KOPT-K1 (cell line): Measurements from ENCODE around the gene LRRC42.

Source experiments
- H3K27ac ChIP-seq: fragments of 200-600 bp; sonication (generic); 2 replicates; pipeline ENCODE4 v1.5.1; 2016; ENCODE audit warnings: antibody characterized with exemption, mild to moderate bottlenecking, low read depth, low read length; ENCODE audit not compliant: poor library complexity, severe bottlenecking
- H3K36me3 ChIP-seq: fragments of 200-600 bp; sonication (generic); 2 replicates; pipeline ENCODE4 v1.5.1; 2017; ENCODE audit warnings: antibody characterized with exemption, mild to moderate bottlenecking, low read length, moderate library complexity; ENCODE audit not compliant: insufficient read depth
- H3K9me3 ChIP-seq: fragments of 200-600 bp; sonication (generic); 2 replicates; pipeline ENCODE4 v1.5.1; 2017; ENCODE audit warnings: antibody characterized with exemption, low read length, mild to moderate bottlenecking; ENCODE audit not compliant: insufficient read depth, poor library complexity, severe bottlenecking

LRRC42 gene, protein sequence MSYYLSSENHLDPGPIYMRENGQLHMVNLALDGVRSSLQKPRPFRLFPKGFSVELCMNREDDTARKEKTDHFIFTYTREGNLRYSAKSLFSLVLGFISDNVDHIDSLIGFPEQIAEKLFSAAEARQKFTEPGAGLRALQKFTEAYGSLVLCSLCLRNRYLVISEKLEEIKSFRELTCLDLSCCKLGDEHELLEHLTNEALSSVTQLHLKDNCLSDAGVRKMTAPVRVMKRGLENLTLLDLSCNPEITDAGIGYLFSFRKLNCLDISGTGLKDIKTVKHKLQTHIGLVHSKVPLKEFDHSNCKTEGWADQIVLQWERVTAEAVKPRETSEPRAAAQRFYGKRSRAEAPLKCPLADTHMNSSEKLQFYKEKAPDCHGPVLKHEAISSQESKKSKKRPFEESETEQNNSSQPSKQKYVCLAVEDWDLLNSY

DNA sequence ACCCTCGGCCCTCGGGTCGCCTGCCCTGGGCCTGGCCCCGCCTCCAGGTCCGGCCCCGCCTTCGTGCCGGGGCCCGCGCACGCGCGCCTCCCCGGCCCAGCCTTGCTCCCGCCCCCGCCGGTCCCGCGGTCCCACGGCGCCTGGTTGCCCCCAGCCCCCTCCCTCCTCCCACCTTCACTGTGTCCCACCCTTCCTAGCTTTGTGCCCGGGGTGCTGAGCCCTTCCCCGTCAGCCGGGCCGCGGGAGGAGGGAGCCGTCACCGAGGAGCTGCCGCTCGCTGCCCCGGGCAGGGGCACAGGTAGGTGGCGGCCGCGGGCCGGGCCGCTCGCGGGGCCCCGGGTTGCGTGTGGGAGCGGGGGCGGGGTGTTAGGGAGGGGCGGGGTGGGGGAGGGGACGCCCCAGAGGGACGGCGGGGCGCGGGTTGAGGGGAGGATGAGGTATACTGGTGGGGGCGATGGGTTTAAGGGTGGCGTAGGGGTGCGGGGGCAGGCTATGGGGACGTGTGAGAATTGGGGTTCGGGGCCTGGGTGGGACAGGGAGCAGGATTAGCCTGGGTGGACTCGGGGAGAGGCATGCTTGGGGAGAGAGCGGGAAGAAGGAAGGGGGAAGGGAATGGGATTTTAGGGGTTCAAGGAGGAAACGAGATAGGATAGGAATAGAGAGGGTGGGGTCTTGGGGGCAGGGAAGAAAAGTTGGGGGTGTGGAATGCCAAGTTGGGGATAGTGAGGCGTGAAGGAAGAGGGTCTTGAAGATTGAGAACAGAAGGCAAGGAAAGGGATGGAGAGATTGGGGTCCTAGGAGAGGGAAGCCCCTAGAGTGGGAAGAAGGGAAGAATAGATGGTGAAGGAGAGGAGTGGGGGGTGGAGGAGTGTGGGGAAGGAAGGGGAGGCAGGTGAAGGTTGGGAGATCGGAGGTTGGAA lies at the start of gene LRRC42:
Gene LRRC42, plus strand, starts transcription at position 99 of the 920 bp plus-strand sequence. CDS start 5,650 bp downstream, outside the sequence.
- Histone ChIP-seq H3K36me3 (peaks cover 18% of the 10 kb centered on the region), H3K9me3 (no peaks in the 10 kb centered on the region), H3K27ac (peak within 1 kb of the TSS; percentile 81)

DNA sequence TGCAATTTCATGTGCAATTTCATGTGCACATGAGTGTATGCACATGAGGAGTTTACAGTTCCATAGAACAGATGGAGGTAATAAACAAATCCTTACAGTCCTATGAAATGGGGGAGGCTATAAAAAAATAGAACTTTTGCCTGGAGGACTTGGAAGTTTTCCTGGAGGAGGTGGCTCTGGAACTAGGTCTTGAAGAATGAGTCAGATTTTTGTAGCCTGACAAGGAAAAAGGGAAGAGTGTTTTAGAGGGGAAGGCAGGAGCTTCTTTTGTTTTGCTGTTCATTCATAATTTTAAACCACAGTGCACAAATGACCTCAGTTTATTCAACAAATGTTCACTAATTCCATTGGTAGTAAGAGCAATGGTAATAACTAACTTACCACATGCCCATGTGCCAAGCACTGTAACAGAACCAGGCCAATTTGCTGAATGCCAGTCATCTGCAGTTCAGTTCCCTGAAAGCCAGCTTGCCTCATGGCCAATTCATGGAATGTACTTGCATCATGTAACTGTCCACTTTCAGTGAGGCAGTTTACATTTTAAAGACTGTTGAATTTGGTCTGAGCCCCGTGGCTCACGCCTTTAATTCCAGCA lies 49.4 kb upstream of the LRRC42 start:
- Histone ChIP-seq H3K9me3 (no peaks in the 10 kb centered on the region), H3K27ac (no peak overlapping the region), H3K36me3 (no peaks in the 10 kb centered on the region)

DNA sequence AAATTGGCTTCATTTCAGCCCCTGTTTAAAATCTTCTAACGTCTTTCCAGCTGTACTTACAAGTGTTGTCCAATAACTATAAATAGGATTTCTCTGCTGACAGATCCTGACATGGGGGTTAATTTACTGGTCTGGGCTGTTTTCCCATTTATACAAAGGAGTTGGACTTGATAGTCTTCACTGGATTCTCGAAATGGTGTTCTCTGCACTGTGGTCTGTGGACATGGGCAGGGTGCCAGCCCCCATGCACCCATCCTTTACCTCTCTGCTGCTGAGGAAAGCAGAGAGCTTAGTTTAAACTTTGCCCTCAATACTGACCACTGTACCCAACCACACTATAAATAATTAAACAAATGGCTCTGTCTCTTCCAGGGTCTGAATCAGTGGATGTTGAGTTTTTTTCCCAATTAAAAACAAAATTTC lies 46.9 kb upstream of the LRRC42 start:
- Histone ChIP-seq H3K9me3 (no peaks in the 10 kb centered on the region), H3K27ac (no peak overlapping the region), H3K36me3 (no peaks in the 10 kb centered on the region)

DNA sequence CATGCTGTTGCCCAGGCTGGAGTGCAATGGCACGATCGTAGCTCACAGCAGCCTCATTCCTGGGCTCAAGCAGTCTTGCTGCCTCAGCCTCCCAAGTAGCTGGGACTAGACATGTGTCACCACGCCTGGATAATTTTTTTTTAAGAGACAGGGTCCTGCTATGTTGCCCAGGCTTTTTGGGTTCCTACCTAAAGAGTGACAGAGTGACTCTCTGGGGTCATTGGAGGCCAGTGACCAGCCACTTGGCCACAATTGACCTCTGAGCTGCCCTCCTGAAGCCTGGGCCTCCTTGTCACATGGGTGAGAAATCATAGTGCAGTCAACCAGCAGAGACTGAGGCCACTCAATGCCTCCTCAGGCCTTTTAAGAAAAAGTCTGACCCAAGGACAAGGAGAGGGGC lies 46.4 kb upstream of the LRRC42 start:
- Histone ChIP-seq H3K9me3 (no peaks in the 10 kb centered on the region), H3K36me3 (no peaks in the 10 kb centered on the region), H3K27ac (no peak overlapping the region)

DNA sequence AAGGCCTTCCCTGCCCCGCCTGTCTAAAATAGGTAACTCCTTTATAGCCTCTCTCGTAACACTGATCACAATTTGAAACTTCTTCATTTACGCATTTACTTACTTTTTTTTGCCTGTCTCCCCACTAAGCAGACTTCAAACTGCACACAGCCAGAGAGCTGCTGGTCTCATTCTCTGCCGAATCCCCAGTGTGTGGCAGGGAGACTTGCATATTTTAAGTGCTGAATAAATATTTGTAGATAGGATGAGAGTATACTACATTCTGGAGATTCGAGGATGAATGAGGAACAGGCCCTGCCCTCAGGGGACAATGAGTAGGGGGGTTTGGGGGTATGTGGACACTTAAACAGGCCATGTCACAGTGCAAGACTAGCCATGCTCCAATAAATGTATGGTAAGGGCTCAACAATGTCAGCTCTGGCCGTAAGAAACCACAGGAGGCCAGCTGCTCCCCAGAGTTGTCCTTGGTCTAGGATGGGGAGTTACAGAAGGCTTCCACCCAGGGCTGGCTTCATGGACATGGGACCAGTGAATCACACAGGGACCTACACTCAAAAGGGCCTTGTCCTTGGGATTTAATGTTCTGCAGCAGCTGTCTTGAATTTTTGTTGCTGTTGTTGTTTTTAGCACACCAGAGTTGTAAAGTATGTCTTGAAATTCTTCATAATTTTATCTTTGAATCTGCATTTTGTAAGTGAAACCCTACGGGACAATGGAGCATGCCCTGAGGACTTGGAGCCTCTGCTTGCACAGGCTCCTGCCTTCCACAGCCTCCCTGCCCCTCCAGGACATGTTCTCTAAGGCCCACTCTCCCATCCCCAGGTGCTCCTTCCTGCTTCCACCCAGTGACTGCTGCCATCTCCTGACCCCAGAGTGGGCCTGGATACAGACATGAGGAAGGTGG lies 43.7 kb upstream of the LRRC42 start:
- H3K36me3 ChIP-seq: peaks cover 10% of the 10 kb centered on the region; the same call in 1 of the 2 replicates
- no peak overlapping the region for H3K27ac ChIP-seq
- no peaks in the 10 kb centered on the region for H3K9me3 ChIP-seq

DNA sequence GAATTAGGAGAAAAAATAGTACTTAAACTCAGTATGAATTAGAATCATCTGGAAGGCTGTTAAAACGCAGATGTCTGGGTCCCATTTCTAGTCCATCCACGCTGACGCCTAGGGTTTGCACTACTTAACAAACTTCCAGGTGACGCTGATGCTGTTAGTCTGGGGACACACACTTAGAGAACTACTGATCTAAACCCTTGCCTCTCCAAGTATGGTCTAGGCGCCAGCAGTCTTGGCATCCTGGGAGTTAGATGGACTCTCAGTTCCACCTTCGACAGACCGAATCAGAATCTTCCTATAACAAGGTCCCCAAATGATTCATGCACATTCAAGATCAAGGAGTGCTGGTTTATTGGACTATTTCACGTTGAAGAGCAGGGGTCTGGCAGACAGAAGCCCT lies 40.6 kb upstream of the LRRC42 start:
- Histone ChIP-seq H3K9me3 (no peaks in the 10 kb centered on the region), H3K36me3 (peaks cover 10% of the 10 kb centered on the region; the same call in 1 of the 2 replicates)

DNA sequence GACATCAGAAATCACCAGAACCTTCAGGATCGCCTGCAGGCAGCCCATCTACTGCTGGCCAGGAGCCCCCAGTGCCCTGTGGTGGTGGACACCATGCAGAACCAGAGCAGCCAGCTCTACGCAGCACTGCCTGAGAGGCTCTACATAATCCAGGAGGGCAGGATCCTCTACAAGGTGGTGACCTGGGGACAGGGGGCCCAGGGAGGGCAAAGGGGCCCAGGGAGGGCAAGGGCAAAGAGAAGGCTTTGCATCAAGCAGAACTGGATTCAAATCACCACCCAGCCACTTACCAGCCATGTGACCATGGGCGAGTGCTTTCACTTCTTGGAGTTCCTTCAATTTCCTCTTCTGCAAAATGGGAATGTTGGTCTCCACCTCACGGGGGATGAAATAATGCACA lies 40.0 kb upstream of the LRRC42 start:
- Histone ChIP-seq H3K27ac (no peak overlapping the region), H3K9me3 (no peaks in the 10 kb centered on the region), H3K36me3 (peaks cover 10% of the 10 kb centered on the region; the same call in 1 of the 2 replicates)

More for the DNA sequence above, 40.6 kb upstream of the LRRC42 start:
- no peak overlapping the region for H3K27ac ChIP-seq

DNA sequence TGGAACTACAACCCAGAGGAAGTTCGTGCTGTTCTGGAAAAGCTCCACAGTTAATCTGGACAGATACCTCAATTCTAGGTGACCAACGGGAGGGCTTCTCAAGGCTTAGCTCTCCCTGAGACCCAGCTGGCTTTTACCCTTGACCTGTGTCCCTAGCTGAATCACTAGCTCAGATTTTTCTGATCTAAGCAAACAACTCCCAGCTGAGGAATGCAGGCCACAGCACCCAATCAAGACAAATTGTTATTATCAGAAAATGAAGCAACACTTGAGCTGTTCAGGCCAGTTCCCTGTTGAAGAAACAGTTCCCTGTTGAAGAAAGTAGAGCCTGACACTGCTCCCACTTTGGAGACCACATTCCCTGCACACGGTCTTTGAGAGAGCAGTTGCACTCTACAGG lies 36.2 kb upstream of the LRRC42 start:
- Histone ChIP-seq H3K9me3 (no peaks in the 10 kb centered on the region), H3K36me3 (peaks cover 44% of the 10 kb centered on the region), H3K27ac (no peak overlapping the region)

DNA sequence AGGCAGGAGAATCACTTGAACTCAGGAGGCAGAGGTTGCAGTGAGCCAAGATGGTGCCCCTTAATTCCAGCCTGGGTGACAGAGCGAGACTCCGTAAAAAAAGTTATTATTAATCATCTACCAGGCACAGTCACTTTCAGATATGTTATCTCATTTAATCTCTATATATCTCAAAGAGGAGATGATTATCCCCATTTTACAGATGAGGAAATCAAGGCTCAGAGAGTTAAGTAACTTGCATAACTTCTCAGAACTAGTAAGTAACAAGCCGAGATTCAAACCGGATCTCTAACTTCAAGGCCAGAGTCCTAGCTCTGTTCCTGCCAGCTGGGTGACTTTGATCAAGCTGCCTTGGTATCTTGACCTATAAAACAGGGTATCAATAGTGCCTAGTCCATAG lies 34.7 kb upstream of the LRRC42 start:
- Histone ChIP-seq H3K9me3 (no peaks in the 10 kb centered on the region), H3K36me3 (peaks cover 49% of the 10 kb centered on the region), H3K27ac (no peak overlapping the region)

DNA sequence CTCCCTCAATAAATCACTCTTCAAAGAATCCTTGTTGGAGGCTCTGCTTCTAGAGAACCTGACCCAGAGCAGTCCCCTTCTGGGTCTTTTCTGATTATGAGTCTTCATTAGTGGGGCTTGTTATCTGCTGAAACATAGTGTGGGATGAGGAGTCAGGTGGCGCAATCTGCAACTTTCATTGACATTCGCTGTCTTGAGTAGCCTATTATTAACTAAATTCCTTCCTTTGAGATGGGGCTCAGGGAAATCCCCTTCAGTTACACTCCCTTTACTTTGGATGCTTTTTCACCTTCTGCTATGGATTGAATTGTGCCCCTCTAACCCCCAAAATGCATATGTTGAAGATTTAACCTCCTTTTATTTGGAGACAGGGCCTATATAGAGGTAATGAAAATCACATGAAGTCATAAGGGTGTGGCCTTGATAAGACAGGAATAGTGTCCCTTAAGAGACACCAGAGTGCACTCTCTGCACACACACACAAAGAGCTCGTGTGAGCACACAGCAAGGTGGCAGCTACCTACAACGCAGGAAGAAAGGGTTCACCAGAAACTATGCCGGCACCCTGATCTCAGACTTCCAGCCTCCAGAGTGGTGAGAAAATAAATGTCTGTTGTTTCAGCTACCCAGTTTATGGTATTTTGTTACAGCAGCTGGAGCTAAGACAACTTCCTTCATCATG lies 32.7 kb upstream of the LRRC42 start:
- H3K36me3 ChIP-seq: peaks cover 61% of the 10 kb centered on the region
- no peak overlapping the region for H3K27ac ChIP-seq
- no peaks in the 10 kb centered on the region for H3K9me3 ChIP-seq

DNA sequence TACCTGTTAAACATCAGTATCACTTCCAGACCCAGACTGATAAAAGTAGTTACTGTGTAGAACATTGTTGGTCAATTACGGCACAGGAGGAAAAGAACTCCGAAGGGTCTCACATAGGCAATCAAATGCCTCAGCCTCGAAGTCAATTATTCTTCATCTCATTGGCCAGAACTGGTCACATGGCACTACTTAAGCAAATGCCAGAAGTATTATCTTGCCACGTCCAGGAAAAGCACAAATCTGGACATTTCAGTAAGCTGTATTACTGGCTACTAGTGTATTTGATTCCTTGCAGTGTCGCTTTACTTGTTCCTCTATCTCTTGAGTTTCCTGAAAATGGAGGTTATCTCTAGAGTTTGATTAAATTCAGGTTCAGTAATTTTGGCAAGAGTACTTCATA lies 27.8 kb upstream of the LRRC42 start:
- Histone ChIP-seq H3K27ac (no peak overlapping the region), H3K36me3 (peaks cover 80% of the 10 kb centered on the region), H3K9me3 (no peaks in the 10 kb centered on the region)

DNA sequence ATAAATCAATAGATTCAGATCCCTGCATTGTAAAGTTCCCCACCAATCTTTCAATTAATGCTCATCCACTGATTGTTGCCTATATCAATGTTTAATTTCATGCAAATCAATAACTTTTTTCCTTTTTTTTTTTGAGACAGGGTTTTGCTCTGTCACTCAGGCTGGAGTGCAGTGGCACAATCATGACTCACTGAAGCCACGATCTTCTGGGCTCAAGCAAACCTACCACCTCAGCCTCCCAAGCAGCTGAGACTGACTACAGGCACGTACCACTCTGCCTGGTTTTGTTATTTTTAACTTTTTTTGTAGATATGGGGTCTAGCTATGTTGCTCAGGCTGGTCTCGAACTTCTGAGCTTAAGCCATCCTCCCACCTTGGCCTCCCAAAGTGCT lies 26.5 kb upstream of the LRRC42 start:
- H3K36me3 ChIP-seq: peaks cover 81% of the 10 kb centered on the region
- H3K27ac ChIP-seq: peak overlapping the region; percentile 25
- H3K9me3 ChIP-seq: no peaks in the 10 kb centered on the region

DNA sequence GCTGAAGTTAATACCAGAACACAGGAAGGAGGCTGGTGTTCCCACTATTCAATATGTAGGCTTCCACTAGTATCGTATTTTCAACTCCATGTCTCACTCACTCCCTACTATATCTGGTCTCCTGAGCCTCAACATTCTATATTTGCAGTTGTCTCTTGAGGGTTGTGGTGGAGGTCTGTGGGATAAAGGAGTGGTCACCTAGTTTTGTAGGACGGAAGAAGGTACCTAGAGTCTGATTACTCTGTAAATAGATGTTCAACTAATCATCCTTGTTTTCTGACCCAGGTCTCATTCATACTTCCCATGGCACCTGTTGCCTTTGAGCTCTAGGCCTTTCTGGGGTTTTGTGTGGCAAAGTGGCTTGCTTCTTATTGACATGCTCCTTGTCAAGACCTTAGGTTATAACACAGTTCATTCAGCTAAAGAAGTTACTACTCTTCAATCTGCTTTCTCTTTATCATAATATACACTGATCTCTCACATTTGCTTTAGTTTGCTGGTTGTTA lies 18.7 kb upstream of the LRRC42 start:
- Histone ChIP-seq H3K9me3 (peaks cover 6% of the 10 kb centered on the region), H3K27ac (no peak overlapping the region), H3K36me3 (peaks cover 78% of the 10 kb centered on the region)
